ENCODE data around the gene TMEM192.
"Not testable (repeated sequence)": the region's sequence is repeated elsewhere in the genome, so short reads cannot be mapped to it uniquely, and the experiment has no call there.

Gene TMEM192

DNA sequence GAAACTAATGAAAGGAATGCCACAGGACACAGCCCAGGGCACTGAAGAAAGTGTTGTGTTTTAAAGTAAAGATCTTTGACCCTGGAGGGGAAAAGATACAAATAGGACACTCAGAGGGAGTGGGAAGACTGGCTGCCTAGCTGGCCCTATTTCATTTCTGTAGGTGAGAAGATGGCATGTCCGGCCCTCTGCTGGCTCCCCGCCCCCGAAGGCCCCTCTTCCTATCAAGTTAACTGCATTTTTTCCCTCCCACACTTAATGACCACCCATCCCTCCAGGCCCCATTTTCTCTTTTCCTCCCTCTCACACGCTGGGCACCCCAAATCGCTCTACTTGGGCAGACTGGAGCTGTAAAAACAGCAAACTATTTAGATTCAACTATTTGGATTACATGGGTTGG is 64.5 kb downstream of the TMEM192 start:
- H3K27me3 ChIP-seq (replicated peaks; ENCODE audit: control insufficient read depth, insufficient read depth, low read length) = no peaks in the 10 kb centered on the region
- no peak overlapping the region for H3K4me3 ChIP-seq (replicated peaks; ENCODE audit: low read depth, low read length)
- no peaks in the 10 kb centered on the region for H3K36me3 ChIP-seq (ENCODE audit: control insufficient read depth, insufficient read depth, low read length)
- DNase-seq (ENCODE audit: extremely low read depth, insufficient read length) = no peak
- TF ChIP-seq CTCF (IDR thresholded peaks at IDR 0.05; ENCODE audit: insufficient read depth, low read length, poor library complexity, severe bottlenecking) = no peak

DNA sequence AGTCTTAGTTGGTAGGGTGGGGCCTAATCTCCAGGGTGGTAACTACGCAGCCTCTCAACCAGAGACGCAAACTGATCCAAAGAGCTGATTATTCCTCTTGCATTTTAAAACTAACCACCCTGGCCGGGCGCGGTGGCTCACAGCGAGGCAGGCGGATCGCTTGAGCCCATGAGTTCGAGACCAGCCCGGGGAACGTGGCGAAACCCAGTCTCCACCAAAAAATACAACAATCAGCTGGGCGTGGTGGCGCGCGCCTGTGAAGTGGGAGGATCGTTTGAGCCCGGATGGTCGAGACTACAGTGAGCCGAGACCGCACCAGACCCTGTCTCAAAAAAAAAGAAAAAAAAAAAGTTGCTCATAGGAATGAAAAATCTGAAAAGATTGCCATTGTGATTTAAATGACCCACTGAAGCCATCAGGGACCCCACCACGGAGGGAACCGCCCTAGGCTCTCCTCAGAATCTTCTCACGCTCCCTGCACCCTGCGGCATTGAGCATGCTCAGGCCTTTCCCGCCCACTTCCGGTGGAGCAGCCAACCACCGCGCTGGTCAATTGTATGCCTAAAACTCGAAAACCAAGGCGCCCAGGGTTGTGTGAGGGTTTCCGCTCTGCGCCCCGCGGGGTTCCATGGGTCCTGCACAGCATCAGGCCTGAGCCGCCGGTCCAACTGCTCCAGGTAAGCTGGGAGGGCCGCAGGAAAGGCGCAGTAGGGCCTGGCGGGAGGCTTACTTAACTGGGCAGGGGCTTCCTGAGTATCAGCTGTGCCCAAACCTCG is 81.0 kb downstream of the TMEM192 start, which contains the start of gene TRIM60:
TSS of gene TRIM60 (plus strand) at position 564 of the 776 bp plus-strand sequence. CDS start 8,074 bp downstream, outside the sequence.
- no peak for TF ChIP-seq CTCF (IDR thresholded peaks at IDR 0.05; ENCODE audit: insufficient read depth, low read length, poor library complexity, severe bottlenecking)
- Histone ChIP-seq H3K36me3 (ENCODE audit: control insufficient read depth, insufficient read depth, low read length) (no peaks in the 10 kb centered on the region), H3K4me3 (replicated peaks; ENCODE audit: low read depth, low read length) (no peak within 1 kb of the TSS), H3K27me3 (replicated peaks; ENCODE audit: control insufficient read depth, insufficient read depth, low read length) (no peaks in the 10 kb centered on the region)
- no peak for DNase-seq (ENCODE audit: extremely low read depth, insufficient read length)

DNA sequence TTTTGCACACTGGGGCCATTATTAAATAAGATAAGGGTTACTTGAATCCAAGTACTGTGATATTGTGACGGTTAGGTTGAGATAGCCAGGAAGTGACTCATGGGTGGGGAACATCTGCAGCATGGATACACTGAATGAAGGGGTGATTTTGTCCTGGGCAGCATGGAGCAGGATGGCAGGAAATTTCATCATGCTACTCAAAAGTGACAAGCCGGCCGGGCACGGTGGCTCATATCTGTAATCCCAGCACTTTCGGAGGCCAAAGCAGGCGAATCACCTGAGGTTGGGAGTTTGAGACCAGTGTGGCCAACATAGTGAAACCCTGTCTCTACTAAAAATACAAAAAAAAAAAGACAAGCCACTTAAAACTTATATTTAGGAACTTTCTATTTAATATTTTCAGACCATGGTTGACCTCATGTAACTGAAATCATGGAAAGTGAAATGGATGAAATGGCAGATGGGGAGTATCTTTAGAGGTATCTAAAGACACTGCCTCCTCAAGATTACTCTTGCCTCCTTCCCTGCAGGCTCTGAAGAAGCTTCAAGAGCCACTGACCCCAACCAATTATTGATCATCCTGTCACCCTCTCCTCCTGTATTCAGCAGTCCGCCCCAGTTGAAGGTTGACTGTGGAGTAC is 84.8 kb downstream of the TMEM192 start:
- H3K27me3 ChIP-seq (replicated peaks; ENCODE audit: control insufficient read depth, insufficient read depth, low read length) = no peaks in the 10 kb centered on the region
- H3K36me3 ChIP-seq (ENCODE audit: control insufficient read depth, insufficient read depth, low read length) = no peaks in the 10 kb centered on the region
- DNase-seq (ENCODE audit: extremely low read depth, insufficient read length) = no peak
- H3K4me3 ChIP-seq (replicated peaks; ENCODE audit: low read depth, low read length) = no peak overlapping the region
- no peak for TF ChIP-seq CTCF (IDR thresholded peaks at IDR 0.05; ENCODE audit: insufficient read depth, low read length, poor library complexity, severe bottlenecking)

GRCh38 chr4:165025782-165026181 is 86.9 kb downstream of the TMEM192 start:
- not testable (repeated sequence) for H3K4me3 ChIP-seq (replicated peaks; ENCODE audit: low read depth, low read length); H3K27me3 ChIP-seq (replicated peaks; ENCODE audit: control insufficient read depth, insufficient read depth, low read length); DNase-seq (ENCODE audit: extremely low read depth, insufficient read length); H3K36me3 ChIP-seq (ENCODE audit: control insufficient read depth, insufficient read depth, low read length)
